ENCODE measurements around the gene PDE5A. TPM values are rescaled to one million over a fixed set of nuclear protein-coding genes. Genes with fewer than 3 reads are reported as not detected.

The PDE5A gene
- total RNA-seq, 1 experiment from 2014 or later: 114 TPM

DNA sequence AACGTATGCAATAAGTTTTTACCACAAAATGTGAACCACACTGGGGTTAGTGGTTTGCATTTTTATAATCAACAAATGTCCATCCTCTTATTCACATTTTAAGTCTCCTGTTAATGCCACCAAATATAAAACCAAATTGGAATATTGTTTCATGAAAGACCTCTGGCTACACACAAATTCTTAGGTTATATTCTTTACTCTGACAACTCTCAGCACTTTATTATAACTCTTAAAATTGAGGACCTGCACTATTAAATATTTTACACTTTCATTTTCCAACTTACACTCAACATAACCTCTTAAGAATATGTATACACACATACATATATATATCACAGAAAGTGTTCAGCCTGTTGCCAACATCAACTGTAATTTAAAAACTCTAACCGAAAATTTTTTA is 2.8 kb downstream of the PDE5A start:
- DNase-seq (ENCODE audit: low read depth, low spot score) (no peak), ATAC-seq (no peak)
- peak overlapping the region; percentile 93 for H3K27ac ChIP-seq (ENCODE audit: low read length)
- no TSS peak for BruUV-seq (replicated peaks)
- no peaks in the 10 kb centered on the region; the same call in 1 of the 2 replicates for H3K36me3 ChIP-seq (ENCODE audit: control insufficient read depth, insufficient read depth, low read length)
- H3K9me3 ChIP-seq (ENCODE audit: control insufficient read depth, insufficient read depth, low read depth, low read length): no peaks in the 10 kb centered on the region
- TF ChIP-seq TCF7L2 (IDR thresholded peaks at IDR 0.05; ENCODE audit: low read depth, low read length): no peak
- TF ChIP-seq, protein P1, sequence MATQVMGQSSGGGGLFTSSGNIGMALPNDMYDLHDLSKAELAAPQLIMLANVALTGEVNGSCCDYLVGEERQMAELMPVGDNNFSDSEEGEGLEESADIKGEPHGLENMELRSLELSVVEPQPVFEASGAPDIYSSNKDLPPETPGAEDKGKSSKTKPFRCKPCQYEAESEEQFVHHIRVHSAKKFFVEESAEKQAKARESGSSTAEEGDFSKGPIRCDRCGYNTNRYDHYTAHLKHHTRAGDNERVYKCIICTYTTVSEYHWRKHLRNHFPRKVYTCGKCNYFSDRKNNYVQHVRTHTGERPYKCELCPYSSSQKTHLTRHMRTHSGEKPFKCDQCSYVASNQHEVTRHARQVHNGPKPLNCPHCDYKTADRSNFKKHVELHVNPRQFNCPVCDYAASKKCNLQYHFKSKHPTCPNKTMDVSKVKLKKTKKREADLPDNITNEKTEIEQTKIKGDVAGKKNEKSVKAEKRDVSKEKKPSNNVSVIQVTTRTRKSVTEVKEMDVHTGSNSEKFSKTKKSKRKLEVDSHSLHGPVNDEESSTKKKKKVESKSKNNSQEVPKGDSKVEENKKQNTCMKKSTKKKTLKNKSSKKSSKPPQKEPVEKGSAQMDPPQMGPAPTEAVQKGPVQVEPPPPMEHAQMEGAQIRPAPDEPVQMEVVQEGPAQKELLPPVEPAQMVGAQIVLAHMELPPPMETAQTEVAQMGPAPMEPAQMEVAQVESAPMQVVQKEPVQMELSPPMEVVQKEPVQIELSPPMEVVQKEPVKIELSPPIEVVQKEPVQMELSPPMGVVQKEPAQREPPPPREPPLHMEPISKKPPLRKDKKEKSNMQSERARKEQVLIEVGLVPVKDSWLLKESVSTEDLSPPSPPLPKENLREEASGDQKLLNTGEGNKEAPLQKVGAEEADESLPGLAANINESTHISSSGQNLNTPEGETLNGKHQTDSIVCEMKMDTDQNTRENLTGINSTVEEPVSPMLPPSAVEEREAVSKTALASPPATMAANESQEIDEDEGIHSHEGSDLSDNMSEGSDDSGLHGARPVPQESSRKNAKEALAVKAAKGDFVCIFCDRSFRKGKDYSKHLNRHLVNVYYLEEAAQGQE (IDR thresholded peaks at IDR 0.05; ENCODE audit: insufficient read depth in 1 of 2, low read depth in 2 of 2, low read length in 1 of 2): no peak
- TF ChIP-seq, protein P2, sequence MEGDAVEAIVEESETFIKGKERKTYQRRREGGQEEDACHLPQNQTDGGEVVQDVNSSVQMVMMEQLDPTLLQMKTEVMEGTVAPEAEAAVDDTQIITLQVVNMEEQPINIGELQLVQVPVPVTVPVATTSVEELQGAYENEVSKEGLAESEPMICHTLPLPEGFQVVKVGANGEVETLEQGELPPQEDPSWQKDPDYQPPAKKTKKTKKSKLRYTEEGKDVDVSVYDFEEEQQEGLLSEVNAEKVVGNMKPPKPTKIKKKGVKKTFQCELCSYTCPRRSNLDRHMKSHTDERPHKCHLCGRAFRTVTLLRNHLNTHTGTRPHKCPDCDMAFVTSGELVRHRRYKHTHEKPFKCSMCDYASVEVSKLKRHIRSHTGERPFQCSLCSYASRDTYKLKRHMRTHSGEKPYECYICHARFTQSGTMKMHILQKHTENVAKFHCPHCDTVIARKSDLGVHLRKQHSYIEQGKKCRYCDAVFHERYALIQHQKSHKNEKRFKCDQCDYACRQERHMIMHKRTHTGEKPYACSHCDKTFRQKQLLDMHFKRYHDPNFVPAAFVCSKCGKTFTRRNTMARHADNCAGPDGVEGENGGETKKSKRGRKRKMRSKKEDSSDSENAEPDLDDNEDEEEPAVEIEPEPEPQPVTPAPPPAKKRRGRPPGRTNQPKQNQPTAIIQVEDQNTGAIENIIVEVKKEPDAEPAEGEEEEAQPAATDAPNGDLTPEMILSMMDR (IDR thresholded peaks at IDR 0.05): no peak
- TF ChIP-seq SIN3A (IDR thresholded peaks at IDR 0.05; ENCODE audit: borderline replicate concordance, insufficient read depth, low read depth, low read length): no peak
- TF ChIP-seq POLR2AphosphoS5 (IDR thresholded peaks at IDR 0.05; ENCODE audit: low read depth, low read length): no peak
- peaks cover 24% of the 10 kb centered on the region for H3K4me1 ChIP-seq (ENCODE audit: control insufficient read depth, insufficient read depth, low read length)
- in situ Hi-C loops (cut with HindIII; ENCODE audit: low pct_unique_long_range_greater_than_20kb, low sequenced_read_pairs): no loop called here
- peak overlapping the region; percentile 52 to 89 for H3K4me3 ChIP-seq (ENCODE audit: low read depth in 2 of 2, low read length in 2 of 2)
- ChIA-PET CTCF (no interaction called here), POLR2A (no interaction called here)
- no peaks in the 10 kb centered on the region for H3K27me3 ChIP-seq (ENCODE audit: control insufficient read depth, insufficient read depth, low read length)
- intact Hi-C loops (cut with micrococcal nuclease; ENCODE audit: unreplicated experiment): loop anchor here (5.0 to 10.0 kb wide), 3 partner anchors 57 to 311 kb away; no protein-coding TSS in a partner anchor

DNA sequence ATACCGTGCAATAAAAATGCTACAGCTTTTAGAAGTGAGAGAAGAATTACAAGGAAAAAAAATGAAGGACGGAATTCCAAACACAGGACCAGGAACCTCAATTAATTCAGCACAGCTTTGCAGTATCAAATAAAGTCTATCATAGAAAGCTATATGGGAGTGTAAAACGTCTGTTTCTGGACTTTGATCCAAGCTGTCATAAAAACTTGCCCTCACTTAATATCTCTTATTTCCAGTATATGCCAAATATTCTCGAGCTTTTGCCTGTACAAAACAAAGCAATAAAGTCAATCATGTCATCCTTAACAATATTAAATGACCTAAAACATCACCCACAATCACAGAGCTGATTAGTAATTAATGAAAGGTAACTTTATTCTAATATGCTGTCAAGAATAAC is 4.2 kb downstream of the PDE5A start:
- H3K4me3 ChIP-seq (ENCODE audit: low read depth in 2 of 2, low read length in 2 of 2): peak overlapping the region; percentile 52 to 89
- TF ChIP-seq, protein P2 (IDR thresholded peaks at IDR 0.05): no peak
- TF ChIP-seq SIN3A (IDR thresholded peaks at IDR 0.05; ENCODE audit: borderline replicate concordance, insufficient read depth, low read depth, low read length) (no peak), TCF7L2 (IDR thresholded peaks at IDR 0.05; ENCODE audit: low read depth, low read length) (no peak), POLR2AphosphoS5 (IDR thresholded peaks at IDR 0.05; ENCODE audit: low read depth, low read length) (no peak)
- TF ChIP-seq, protein P1 (IDR thresholded peaks at IDR 0.05; ENCODE audit: insufficient read depth in 1 of 2, low read depth in 2 of 2, low read length in 1 of 2): no peak
- no TSS peak for BruUV-seq (replicated peaks)
- H3K4me1 ChIP-seq (ENCODE audit: control insufficient read depth, insufficient read depth, low read length): peaks cover 25% of the 10 kb centered on the region
- ChIA-PET CTCF (no interaction called here), POLR2A (interaction anchor here (0.5 kb wide), 1 partner anchor 97 kb away, joined by 5 read pairs; no protein-coding TSS in a partner anchor)
- H3K27me3 ChIP-seq (ENCODE audit: control insufficient read depth, insufficient read depth, low read length): no peaks in the 10 kb centered on the region
- intact Hi-C loops (cut with micrococcal nuclease; ENCODE audit: unreplicated experiment) (loop anchor here (10.0 kb wide), 1 partner anchor 310 kb away; no protein-coding TSS in a partner anchor), in situ Hi-C loops (cut with HindIII; ENCODE audit: low pct_unique_long_range_greater_than_20kb, low sequenced_read_pairs) (no loop called here)
- H3K9me3 ChIP-seq (ENCODE audit: control insufficient read depth, insufficient read depth, low read depth, low read length): no peaks in the 10 kb centered on the region
- no peak for ATAC-seq
- H3K27ac ChIP-seq (ENCODE audit: low read length): peak overlapping the region; percentile 93
- H3K36me3 ChIP-seq (ENCODE audit: control insufficient read depth, insufficient read depth, low read length): no peaks in the 10 kb centered on the region; the same call in 1 of the 2 replicates
- no peak for DNase-seq (ENCODE audit: low read depth, low spot score)
